Smooth muscle cell of bladder (primary cell): ENCODE results near the gene DVL3. TPM values are rescaled to one million over a fixed set of nuclear protein-coding genes. Genes with fewer than 3 reads are reported as not detected.

Experiments
- total RNA-seq: library from RNA; depleted of rRNA; stranded (reverse); fragments of >200 nt; gene quantifications from 2 replicates; pipeline ENCODE4 v1.2.3, GENCODE V29; 2014

Gene DVL3
- 26.2 and 44.7 TPM in 2 replicates for total RNA-seq

DNA sequence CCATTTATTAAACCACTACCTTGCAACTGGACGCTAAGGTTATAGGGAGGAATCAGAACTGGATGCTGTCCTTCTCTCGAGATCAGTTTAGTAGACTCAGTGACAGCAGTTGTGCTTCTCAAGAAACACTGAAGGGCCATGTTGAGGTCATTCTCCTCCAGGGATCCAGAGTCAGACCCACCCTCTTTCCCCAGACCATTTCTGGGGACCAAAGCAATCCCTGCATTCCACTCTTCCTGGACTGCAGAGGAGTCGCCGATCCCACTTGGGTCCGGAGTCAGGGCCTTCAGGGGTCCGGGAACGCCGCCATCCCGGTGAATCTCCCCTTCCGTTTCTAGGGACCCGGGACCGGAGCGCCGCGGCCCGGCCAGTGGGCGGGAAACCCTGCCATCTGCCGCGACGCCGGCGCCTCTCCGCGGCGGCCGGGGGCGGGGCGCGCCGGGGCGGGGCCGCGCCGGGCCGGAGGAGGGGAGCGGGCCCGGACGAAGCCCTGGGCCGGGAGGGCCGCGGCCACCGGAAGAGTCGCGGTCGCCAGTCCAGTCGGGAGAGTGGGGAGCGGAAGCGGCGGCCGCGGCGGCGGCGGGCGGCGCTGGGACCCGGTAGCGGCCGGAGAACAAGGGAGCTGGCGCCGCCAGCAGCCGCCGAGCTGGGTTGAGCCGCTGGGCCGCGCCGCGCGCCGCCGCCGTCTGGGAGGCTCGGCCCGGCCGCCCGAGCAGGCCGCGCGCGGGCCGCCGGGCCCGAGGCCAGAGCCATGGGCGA, at the start of gene DVL3:
Gene DVL3, plus strand, starts transcription at position 493 of the 759 bp plus-strand sequence. Its CDS starts 259 bp downstream, at position 752.

GRCh38 chr3:184135149-184135910, 19.8 kb upstream of the DVL3 start, which contains the start of gene EIF2B5:
Gene EIF2B5, plus strand, starts transcription at chr3:184135358. Its CDS starts 28 bp downstream, at chr3:184135386.

DNA sequence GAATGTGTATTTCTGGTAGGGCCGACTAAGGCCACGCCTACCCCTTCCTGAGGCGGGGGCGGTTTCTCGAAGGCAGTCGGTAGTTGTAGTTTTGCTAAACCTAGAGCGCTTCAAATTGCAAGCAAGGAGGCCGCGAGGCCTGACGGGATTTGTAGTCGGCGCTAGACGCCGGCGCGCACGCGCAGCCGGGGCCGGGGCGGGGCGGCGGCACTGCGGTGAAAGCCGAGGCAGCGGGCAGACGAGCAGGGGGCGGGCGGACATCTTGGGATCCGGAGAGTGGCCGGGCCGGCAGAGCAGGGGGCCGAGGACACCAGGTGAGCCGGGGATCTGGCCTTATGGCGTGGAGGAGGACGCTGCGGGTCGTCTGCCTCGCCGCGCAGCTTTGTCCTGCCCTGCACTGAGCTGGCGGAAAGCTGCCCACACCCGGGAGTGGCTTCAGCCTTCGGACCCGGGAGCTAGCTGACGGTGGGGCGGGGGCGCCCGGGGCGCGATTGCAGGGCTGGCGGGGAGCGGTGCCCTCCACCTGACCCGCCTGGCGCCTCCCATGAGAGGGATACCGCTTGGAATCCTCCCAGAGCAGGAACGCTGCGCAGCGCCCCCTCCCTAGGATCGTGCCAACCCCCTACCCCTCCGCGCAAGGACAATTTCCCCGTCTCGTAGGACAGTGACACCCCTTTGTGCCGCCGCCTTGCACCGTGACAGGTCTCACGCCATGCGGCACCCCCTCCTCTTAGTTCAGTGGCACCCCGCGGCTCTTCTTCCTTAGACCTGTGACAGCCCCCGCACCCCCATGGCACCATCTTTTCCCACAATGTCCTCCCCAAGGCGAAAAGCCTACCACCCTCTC, 19.7 kb downstream of the DVL3 start, which contains the start of gene AP2M1:
Gene AP2M1, plus strand, starts transcription at position 210 of the 847 bp plus-strand sequence. CDS start 2,139 bp downstream, outside the sequence.

DNA sequence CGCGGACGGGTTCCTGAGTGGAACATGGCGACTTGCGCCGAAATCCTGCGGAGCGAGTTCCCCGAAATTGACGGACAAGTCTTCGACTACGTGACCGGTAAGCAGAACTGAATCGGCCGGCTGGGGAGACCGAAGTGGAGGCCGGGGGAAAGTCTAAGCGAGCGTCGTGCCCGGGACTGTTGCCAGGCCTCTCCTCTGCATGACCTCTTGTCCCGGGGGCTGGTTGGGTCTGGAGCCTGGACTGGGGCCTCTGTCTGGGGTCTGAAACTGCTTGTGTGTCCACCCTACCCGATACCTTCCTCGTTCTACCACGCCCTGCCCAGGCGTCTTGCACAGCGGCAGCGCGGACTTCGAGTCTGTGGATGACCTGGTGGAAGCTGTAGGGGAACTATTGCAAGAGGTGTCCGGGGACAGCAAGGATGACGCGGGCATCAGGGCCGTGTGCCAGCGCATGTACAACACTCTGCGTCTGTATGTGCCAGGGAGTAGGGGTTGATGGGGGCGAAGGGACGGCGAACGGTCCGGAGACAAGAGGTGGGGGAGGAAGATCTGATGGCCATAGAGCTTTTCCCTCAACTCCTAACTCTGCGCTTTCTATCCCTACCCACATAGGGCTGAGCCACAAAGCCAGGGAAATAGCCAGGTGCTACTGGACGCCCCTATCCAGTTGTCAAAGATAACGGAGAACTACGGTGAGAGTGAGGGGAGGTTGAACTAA, 31.2 kb downstream of the DVL3 start, which contains the start of gene ABCF3:
Gene ABCF3, plus strand, starts transcription at position 16 of the 718 bp plus-strand sequence. Its CDS starts 9 bp downstream, at position 25.

Other genes with a start within 250 kb of the DVL3 start
- gene ABCC5, start 137.5 kb upstream of the DVL3 start, total RNA-seq, result 13.2 and 24.7 TPM in 2 replicates
- not detected in 2 replicates for gene HTR3D, start 123.6 kb upstream of the DVL3 start, total RNA-seq
- gene HTR3C, start 102.3 kb upstream of the DVL3 start, total RNA-seq, result not detected in 2 replicates
- not detected in 2 replicates for gene HTR3E, start 58.3 kb upstream of the DVL3 start, total RNA-seq
- gene EIF2B5, start 20.0 kb upstream of the DVL3 start, total RNA-seq, result 27.3 and 29.0 TPM in 2 replicates
- gene AP2M1, start 19.5 kb downstream of the DVL3 start, total RNA-seq, result 773 and 801 TPM in 2 replicates
- gene ABCF3, start 30.8 kb downstream of the DVL3 start, total RNA-seq, result 44.7 and 64.9 TPM in 2 replicates
- not detected in 2 replicates for gene VWA5B2, start 74.2 kb downstream of the DVL3 start, total RNA-seq
- gene ALG3, start 93.6 kb downstream of the DVL3 start, total RNA-seq, result 23.5 and 25.0 TPM in 2 replicates
- 3.4 and 4.8 TPM in 2 replicates for gene EEF1AKMT4, start 94.3 kb downstream of the DVL3 start, total RNA-seq
- gene CAMK2N2, start 106.2 kb downstream of the DVL3 start, total RNA-seq, result 0.09 and 0.14 TPM in 2 replicates
- not detected in 2 replicates for gene ECE2, start 120.6 kb downstream of the DVL3 start, total RNA-seq
- 391 and 419 TPM in 2 replicates for gene PSMD2, start 143.9 kb downstream of the DVL3 start, total RNA-seq
- gene EIF4G1, start 159.2 kb downstream of the DVL3 start, total RNA-seq, result 198 and 261 TPM in 2 replicates
- 10.5 and 18.1 TPM in 2 replicates for gene FAM131A, start 182.2 kb downstream of the DVL3 start, total RNA-seq
- 3.0 and 3.3 TPM in 2 replicates for gene CLCN2, start 206.2 kb downstream of the DVL3 start, total RNA-seq
- 63.6 and 81.2 TPM in 2 replicates for gene POLR2H, start 206.3 kb downstream of the DVL3 start, total RNA-seq
- 0.14 and 0.18 TPM in 2 replicates for gene THPO, start 222.8 kb downstream of the DVL3 start, total RNA-seq
- 1.4 and 1.9 TPM in 2 replicates for gene CHRD, start 224.7 kb downstream of the DVL3 start, total RNA-seq